NB4 (cell line): ENCODE data around the gene CAMTA1.

Source experiments
- DNase-seq: peaks from one replicate; pipeline ENCODE4 v3.0.0; 2010; ENCODE audit warnings: low read depth
- H3K4me3 ChIP-seq: one replicate; pipeline ENCODE4 v1.5.1; 2011; ENCODE audit warnings: mild to moderate bottlenecking, low read depth, low read length, moderate library complexity
- CTCF ChIP-seq: IDR thresholded peaks from one replicate; pipeline ENCODE4 v1.5.1; 2012; ENCODE audit warnings: low read depth, low read length
- MYC ChIP-seq: IDR thresholded peaks from 2 replicates; pipeline ENCODE4 v1.6.1; 2011; ENCODE audit warnings: low read depth, low read length
- POLR2A ChIP-seq: IDR thresholded peaks from 2 replicates; pipeline ENCODE4 v1.6.1; 2011; ENCODE audit warnings: mild to moderate bottlenecking; ENCODE audit not compliant: insufficient read length; ENCODE audit errors: extremely low read depth
- TF ChIP-seq, protein P1 (sequence below): IDR thresholded peaks from 2 replicates; pipeline ENCODE4 v1.6.1; 2011; ENCODE audit warnings: low read depth, low read length

The CAMTA1 gene

GRCh38 chr1:7566417-7567375, 781.4 kb downstream of the CAMTA1 start:
- no peak overlapping the region for H3K4me3 ChIP-seq
- TF ChIP-seq, protein P1, sequence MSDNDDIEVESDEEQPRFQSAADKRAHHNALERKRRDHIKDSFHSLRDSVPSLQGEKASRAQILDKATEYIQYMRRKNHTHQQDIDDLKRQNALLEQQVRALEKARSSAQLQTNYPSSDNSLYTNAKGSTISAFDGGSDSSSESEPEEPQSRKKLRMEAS = no peak
- TF ChIP-seq CTCF (no peak), POLR2A (no peak), MYC (no peak)
- no peak for DNase-seq

- TF ChIP-seq, protein P1 = no peak
- TF ChIP-seq POLR2A = no peak
- no peak for TF ChIP-seq CTCF
- no peak overlapping the region for H3K4me3 ChIP-seq
- no peak for DNase-seq
Measured at GRCh38 chr1:7567376-7567775, 782.1 kb downstream of the CAMTA1 start.

DNA sequence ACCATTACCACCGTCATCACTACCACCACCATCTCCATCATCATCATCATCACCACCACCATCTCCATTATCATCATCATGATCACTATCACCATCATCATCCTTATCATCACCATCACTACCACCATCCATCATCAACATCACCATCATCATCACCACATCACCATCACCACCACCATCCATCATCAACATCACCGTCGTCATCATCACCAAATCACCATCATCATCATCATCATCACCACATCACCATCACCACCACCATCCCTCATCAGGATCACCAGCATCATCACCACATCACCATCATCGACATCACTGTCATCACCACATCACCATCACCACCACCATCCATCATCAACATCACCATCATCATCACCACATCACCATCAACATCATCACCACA, 782.8 kb downstream of the CAMTA1 start:
- DNase-seq = no peak
- no peak for TF ChIP-seq CTCF
- no peak for TF ChIP-seq POLR2A
- TF ChIP-seq, protein P1 = no peak
- no peak for TF ChIP-seq MYC
- H3K4me3 ChIP-seq = no peak overlapping the region

DNA sequence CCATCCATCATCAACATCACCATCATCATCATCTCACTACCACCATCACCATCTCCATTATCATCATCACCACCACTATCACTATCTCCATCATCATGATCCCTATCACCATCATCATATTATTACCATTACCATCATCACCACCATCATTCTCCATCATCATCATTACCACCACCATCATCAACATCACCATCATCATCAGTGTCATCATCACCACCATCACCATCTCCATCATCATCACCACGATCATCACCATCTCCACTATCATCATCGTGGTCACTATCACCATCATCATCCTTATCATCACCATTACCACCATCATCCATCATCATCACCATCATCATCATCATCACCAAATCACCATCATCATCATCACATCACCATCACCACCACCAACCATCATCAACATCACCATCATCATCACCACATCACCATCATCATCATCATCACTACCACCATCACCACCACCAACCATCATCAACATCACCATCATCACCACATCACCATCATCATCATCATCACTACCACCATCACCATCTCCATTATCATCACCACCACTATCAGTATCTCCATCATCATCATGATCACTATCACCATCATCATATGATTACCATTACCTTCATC, 783.8 kb downstream of the CAMTA1 start:
- DNase-seq = no peak
- TF ChIP-seq, protein P1 = no peak
- TF ChIP-seq MYC (no peak), CTCF (no peak), POLR2A (no peak)
- H3K4me3 ChIP-seq = no peak overlapping the region

DNA sequence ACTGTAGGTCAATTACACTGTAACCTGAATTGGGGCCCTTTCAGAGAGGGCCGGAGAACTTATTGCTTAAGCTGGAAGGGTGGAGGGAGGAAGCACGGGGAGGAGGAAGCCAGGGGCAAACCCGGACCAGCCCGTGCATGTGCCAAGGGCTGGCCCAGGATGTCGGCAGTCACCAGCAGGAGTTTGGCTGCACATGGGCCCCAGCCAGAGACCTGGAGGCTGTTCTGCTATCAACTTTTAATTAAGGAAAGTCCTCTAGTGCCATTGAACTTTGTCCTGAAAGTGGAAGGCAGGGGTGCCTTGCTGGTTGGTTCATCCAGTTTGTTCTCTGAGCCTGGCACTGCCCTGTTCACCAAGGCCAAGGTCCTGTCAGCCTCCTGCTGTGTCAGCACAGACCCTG, 785.1 kb downstream of the CAMTA1 start:
- no peak overlapping the region for H3K4me3 ChIP-seq
- TF ChIP-seq, protein P1 = no peak
- TF ChIP-seq MYC (no peak), CTCF (no peak), POLR2A (no peak)
- no peak for DNase-seq
